HepG2 (cell line): Measurements from ENCODE around the gene ZNRF3. TPM values are rescaled to one million over a fixed set of nuclear protein-coding genes. Genes with fewer than 3 reads are reported as not detected.

Source experiments
- CEBPB ChIP-seq: IDR thresholded peaks from 2 replicates; pipeline ENCODE4 v1.6.1; 2011; ENCODE audit warnings: low read depth, low read length, improper control_type of control experiment, borderline replicate concordance
- DMAP1 ChIP-seq: IDR thresholded peaks from 2 replicates; pipeline ENCODE4 v1.6.1; 2016
- DNMT1 ChIP-seq: sonication (generic); formaldehyde crosslinking; IDR thresholded peaks from 2 replicates; pipeline ENCODE4 v1.5.1; 2020; ENCODE audit warnings: mild to moderate bottlenecking, missing genetic modification reagents
- ESRRA ChIP-seq: sonication (generic); formaldehyde crosslinking; IDR thresholded peaks from 2 replicates; pipeline ENCODE4 v1.5.1; 2020; ENCODE audit warnings: mild to moderate bottlenecking, low read depth, missing genetic modification reagents
- GFI1 ChIP-seq: sonication (generic); formaldehyde crosslinking; IDR thresholded peaks from 2 replicates; pipeline ENCODE4 v1.5.0; 2020; ENCODE audit warnings: missing genetic modification reagents, mild to moderate bottlenecking, borderline replicate concordance
- ISL2 ChIP-seq: sonication (generic); formaldehyde crosslinking; IDR thresholded peaks from 2 replicates; pipeline ENCODE4 v1.5.0; 2020; ENCODE audit warnings: missing genetic modification reagents
- KLF11 ChIP-seq: IDR thresholded peaks from 2 replicates; pipeline ENCODE4 v1.6.1; 2016; ENCODE audit warnings: missing compliant biosample characterization
- MEF2D ChIP-seq: sonication (generic); formaldehyde crosslinking; IDR thresholded peaks from 2 replicates; pipeline ENCODE4 v1.5.1; 2020; ENCODE audit warnings: mild to moderate bottlenecking, missing genetic modification reagents
- PCBP1 ChIP-seq: fragments of 200-400 bp; formaldehyde crosslinking; IDR thresholded peaks from 2 replicates; pipeline ENCODE4 v1.6.1; 2017; ENCODE audit warnings: mild to moderate bottlenecking, low read depth, low read length, borderline replicate concordance
- RXRA ChIP-seq: sonication (generic); formaldehyde crosslinking; IDR thresholded peaks from 2 replicates; pipeline ENCODE4 v1.5.1; 2020; ENCODE audit warnings: missing genetic modification reagents
- SAP130 ChIP-seq: IDR thresholded peaks from 2 replicates; pipeline ENCODE4 v1.6.1; 2016; ENCODE audit warnings: low read depth
- SP5 ChIP-seq: IDR thresholded peaks from 2 replicates; pipeline ENCODE4 v1.6.1; 2016; ENCODE audit warnings: low read depth, borderline replicate concordance
- TBX2 ChIP-seq: sonication (generic); formaldehyde crosslinking; IDR thresholded peaks from 2 replicates; pipeline ENCODE4 v1.5.0; 2020; ENCODE audit warnings: missing genetic modification reagents, mild to moderate bottlenecking, borderline replicate concordance
- ZNF143 ChIP-seq: sonication (generic); formaldehyde crosslinking; IDR thresholded peaks from 2 replicates; pipeline ENCODE4 v1.4.0; 2020; ENCODE audit warnings: missing genetic modification reagents
- ZNF180 ChIP-seq: sonication (generic); formaldehyde crosslinking; IDR thresholded peaks from 2 replicates; pipeline ENCODE4 v1.4.0; 2020; ENCODE audit warnings: low read depth, missing genetic modification reagents, borderline replicate concordance
- ZNF451 ChIP-seq: sonication (generic); formaldehyde crosslinking; IDR thresholded peaks from 2 replicates; pipeline ENCODE4 v1.5.0; 2020; ENCODE audit warnings: mild to moderate bottlenecking, missing genetic modification reagents
- ZNF468 ChIP-seq: sonication (generic); formaldehyde crosslinking; IDR thresholded peaks from 2 replicates; pipeline ENCODE4 v1.8.0; 2022; ENCODE audit warnings: mild to moderate bottlenecking, moderate library complexity, missing genetic modification reagents
- ZNF777 ChIP-seq: sonication (generic); formaldehyde crosslinking; IDR thresholded peaks from 2 replicates; pipeline ENCODE4 v1.4.0; 2020; ENCODE audit warnings: missing genetic modification reagents
- polyA plus RNA-seq, 8 experiments: library from polyadenylated mRNA; depleted of rRNA in 3 of 8; stranded (reverse) in 7 of 8; unstranded in 1 of 8; fragments of >200 nt; fragmentation: Illumina TruSeq in 4 of 8; extraction: Trizol in 4 of 8; gene quantifications; 2 replicates each; pipeline versions ENCODE4 v1.2.1 to v1.2.3, GENCODE V29; 2011 to 2016; ENCODE audit warnings: low read depth in 4 of 8, missing spikeins in 1 of 8, mixed read lengths in 1 of 8; ENCODE audit not compliant: insufficient read depth in 1 of 8
- total RNA-seq, 5 experiments: library from RNA; depleted of rRNA; stranded (reverse); fragments of >200 nt; fragmentation: Illumina TruSeq; extraction: Trizol; gene quantifications; 2 replicates each; pipeline ENCODE4 v1.2.3, GENCODE V29; 2016; ENCODE audit warnings: low read depth in 1 of 5
- TF ChIP-seq, protein P1 (sequence below): sonication (generic); formaldehyde crosslinking; IDR thresholded peaks from 2 replicates; pipeline ENCODE4 v1.5.1; 2020; ENCODE audit warnings: missing genetic modification reagents, mild to moderate bottlenecking, borderline replicate concordance
- TF ChIP-seq, protein P2 (sequence below): sonication (generic); formaldehyde crosslinking; IDR thresholded peaks from 2 replicates; pipeline ENCODE4 v1.4.0; 2020; ENCODE audit warnings: missing genetic modification reagents
- TF ChIP-seq, protein P3 (sequence below): sonication (generic); formaldehyde crosslinking; IDR thresholded peaks from 2 replicates; pipeline ENCODE4 v1.4.0; 2020; ENCODE audit warnings: mild to moderate bottlenecking, missing genetic modification reagents
- TF ChIP-seq, protein P4 (sequence below): IDR thresholded peaks from 2 replicates; pipeline ENCODE4 v1.6.1; 2016; ENCODE audit warnings: low read depth, borderline replicate concordance
- TF ChIP-seq, protein P5 (sequence below): sonication (generic); formaldehyde crosslinking; IDR thresholded peaks from 2 replicates; pipeline ENCODE4 v1.8.0; 2022; ENCODE audit warnings: missing genetic modification reagents, mild to moderate bottlenecking, inconsistent platforms, borderline replicate concordance

Gene ZNRF3
- total and polyA plus RNA-seq, 2 of the 13 experiments (the other 11 are each of a cell fraction or from before 2014, with no cell fraction given): 20.3 to 36.7 TPM

DNA sequence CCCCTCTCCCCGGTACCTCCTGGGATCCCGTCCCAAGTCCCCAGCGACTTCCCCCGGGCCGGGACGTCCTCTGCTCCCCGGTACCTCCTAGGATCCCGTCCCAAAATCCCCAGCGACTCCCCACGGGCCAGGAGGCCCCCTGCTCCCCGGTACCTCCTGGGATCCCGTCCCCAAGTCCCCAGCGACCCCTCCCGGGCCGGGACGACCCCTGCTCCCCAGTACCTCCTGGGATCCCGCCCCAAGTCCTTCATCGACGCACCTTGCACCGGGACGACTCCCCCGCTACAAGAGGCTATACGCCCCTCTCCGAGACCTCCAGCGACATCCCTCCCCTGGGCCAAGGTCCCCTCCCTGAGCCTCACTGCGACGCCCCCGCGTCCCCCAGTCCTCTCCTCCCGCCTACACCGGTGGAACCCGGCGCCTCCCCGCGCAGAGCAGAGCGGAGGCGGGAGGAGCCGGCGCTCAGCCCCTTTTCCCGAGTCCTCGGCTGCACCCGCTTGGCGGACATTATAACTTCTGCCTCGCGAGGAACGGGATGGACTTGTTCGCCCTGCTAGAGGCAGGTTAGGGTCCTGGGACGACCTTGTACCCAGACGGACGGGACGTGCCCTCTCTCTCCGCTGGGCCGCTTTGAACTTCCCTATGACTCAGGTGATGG is 190.4 kb downstream of the ZNRF3 start (continued):
- TF ChIP-seq, protein P1, sequence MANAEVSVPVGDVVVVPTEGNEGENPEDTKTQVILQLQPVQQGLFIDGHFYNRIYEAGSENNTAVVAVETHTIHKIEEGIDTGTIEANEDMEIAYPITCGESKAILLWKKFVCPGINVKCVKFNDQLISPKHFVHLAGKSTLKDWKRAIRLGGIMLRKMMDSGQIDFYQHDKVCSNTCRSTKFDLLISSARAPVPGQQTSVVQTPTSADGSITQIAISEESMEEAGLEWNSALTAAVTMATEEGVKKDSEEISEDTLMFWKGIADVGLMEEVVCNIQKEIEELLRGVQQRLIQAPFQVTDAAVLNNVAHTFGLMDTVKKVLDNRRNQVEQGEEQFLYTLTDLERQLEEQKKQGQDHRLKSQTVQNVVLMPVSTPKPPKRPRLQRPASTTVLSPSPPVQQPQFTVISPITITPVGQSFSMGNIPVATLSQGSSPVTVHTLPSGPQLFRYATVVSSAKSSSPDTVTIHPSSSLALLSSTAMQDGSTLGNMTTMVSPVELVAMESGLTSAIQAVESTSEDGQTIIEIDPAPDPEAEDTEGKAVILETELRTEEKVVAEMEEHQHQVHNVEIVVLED (CRISPR knock-in tag): no peak
- TF ChIP-seq TBX2 (CRISPR knock-in tag) (no peak), CEBPB (no peak), ZNF777 (CRISPR knock-in tag) (peak; percentile 53), SAP130 (CRISPR knock-in tag) (peak; percentile 32; the same call in 1 of the 2 replicates), DNMT1 (CRISPR knock-in tag) (no peak), RXRA (CRISPR knock-in tag) (peak; percentile 65), ISL2 (CRISPR knock-in tag) (no peak), DMAP1 (CRISPR knock-in tag) (0 out of 2 replicates have a peak, but pooled peaks have one; percentile 17), GFI1 (CRISPR knock-in tag) (no peak), ZNF468 (CRISPR knock-in tag) (no peak), ZNF451 (CRISPR knock-in tag) (no peak), ESRRA (CRISPR knock-in tag) (no peak), SP5 (CRISPR knock-in tag) (no peak), ZNF143 (CRISPR knock-in tag) (no peak), KLF11 (CRISPR knock-in tag) (no peak), ZNF180 (CRISPR knock-in tag) (no peak), PCBP1 (0 out of 2 replicates have a peak, but pooled peaks have one; percentile 29), MEF2D (CRISPR knock-in tag) (0 out of 2 replicates have a peak, but pooled peaks have one; percentile 21)
- TF ChIP-seq, protein P2, sequence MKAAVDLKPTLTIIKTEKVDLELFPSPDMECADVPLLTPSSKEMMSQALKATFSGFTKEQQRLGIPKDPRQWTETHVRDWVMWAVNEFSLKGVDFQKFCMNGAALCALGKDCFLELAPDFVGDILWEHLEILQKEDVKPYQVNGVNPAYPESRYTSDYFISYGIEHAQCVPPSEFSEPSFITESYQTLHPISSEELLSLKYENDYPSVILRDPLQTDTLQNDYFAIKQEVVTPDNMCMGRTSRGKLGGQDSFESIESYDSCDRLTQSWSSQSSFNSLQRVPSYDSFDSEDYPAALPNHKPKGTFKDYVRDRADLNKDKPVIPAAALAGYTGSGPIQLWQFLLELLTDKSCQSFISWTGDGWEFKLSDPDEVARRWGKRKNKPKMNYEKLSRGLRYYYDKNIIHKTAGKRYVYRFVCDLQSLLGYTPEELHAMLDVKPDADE (CRISPR knock-in tag): no peak
- TF ChIP-seq, protein P3, sequence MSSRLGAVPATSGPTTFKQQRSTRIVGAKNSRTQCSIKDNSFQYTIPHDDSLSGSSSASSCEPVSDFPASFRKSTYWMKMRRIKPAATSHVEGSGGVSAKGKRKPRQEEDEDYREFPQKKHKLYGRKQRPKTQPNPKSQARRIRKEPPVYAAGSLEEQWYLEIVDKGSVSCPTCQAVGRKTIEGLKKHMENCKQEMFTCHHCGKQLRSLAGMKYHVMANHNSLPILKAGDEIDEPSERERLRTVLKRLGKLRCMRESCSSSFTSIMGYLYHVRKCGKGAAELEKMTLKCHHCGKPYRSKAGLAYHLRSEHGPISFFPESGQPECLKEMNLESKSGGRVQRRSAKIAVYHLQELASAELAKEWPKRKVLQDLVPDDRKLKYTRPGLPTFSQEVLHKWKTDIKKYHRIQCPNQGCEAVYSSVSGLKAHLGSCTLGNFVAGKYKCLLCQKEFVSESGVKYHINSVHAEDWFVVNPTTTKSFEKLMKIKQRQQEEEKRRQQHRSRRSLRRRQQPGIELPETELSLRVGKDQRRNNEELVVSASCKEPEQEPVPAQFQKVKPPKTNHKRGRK (CRISPR knock-in tag): no peak
- TF ChIP-seq, protein P4, sequence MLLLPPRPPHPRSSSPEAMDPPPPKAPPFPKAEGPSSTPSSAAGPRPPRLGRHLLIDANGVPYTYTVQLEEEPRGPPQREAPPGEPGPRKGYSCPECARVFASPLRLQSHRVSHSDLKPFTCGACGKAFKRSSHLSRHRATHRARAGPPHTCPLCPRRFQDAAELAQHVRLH: no peak
- TF ChIP-seq, protein P5, sequence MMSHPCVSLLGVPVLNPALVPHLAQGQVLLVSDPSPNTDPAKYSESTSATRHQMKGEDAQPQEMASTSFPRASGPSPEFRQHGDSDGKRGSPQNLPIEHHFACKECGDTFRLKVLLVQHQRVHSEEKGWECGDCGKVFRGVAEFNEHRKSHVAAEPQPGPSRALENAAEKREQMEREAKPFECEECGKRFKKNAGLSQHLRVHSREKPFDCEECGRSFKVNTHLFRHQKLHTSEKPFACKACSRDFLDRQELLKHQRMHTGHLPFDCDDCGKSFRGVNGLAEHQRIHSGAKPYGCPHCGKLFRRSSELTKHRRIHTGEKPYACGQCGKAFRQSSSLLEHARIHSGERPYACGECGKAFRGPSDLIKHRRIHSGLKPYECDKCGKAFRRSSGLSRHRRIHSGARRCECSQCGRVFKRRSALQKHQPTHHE (CRISPR knock-in tag): no peak
